ENCODE results near the gene PTCD1. TPM values are rescaled to one million over a fixed set of nuclear protein-coding genes. Genes with fewer than 3 reads are reported as not detected.

The PTCD1 gene
- total and polyA plus RNA-seq, 9 of the 15 experiments (the other 6 are each of a cell fraction or from before 2014, with no cell fraction given) = 0.46 to 17.1 (median 6.2) TPM

GRCh38 chr7:99448855-99449254 is 10.3 kb upstream of the PTCD1 start:
- H3K9me3 ChIP-seq (replicated peaks; ENCODE audit: control insufficient read depth, insufficient read depth, low read depth, low read length) = 0 out of 2 replicates have a peak, but pooled peaks cover 2% of the 10 kb centered on the region
- 0 out of 4 replicates have a peak overlapping the region, but pooled peaks of 1 of the 2 experiments have one; percentile 3 for H3K9ac ChIP-seq (ENCODE audit: insufficient read depth in 1 of 2, low read depth in 2 of 2, low read length in 2 of 2)
- peaks cover 3% of the 10 kb centered on the region; the same call in 1 of the 2 replicates for H4K20me1 ChIP-seq (replicated peaks; ENCODE audit: control insufficient read depth, insufficient read depth, low read length)
- WGBS (ENCODE audit: insufficient coverage, low coverage, missing lambda C conversion rate) = 97% methylated on average over 10 of the region's 10 CpGs
- POLR2A ChIA-PET = interaction anchor here (0.7 to 2.6 kb wide), 3 partner anchors 10 to 435 kb away, joined by 3 to 11 read pairs (median 6); partner anchors contain the start of genes CPSF4 and PTCD1
- FAIRE-seq = no peak
- H3K4me2 ChIP-seq (ENCODE audit: insufficient read depth, low read length) = no peak overlapping the region
- no peak for ATAC-seq
- H3K36me3 ChIP-seq (ENCODE audit: control insufficient read depth, insufficient read depth, low read length) = peaks cover 94% of the 10 kb centered on the region
- TF ChIP-seq FOXJ2 (tag; IDR thresholded peaks at IDR 0.05) (no peak), POLR2G (IDR thresholded peaks at IDR 0.05; ENCODE audit: low read depth, low read length) (peak; percentile 43), CHCHD3 (CRISPR knock-in tag; IDR thresholded peaks at IDR 0.05) (no peak), GABPB2 (CRISPR knock-in tag; conservative IDR thresholded peaks at IDR 0.05) (no peak), U2AF2 (optimal IDR thresholded peaks at IDR 0.05; ENCODE audit: low read depth, low read length) (no peak), ZNF41 (CRISPR knock-in tag; conservative IDR thresholded peaks at IDR 0.05) (no peak), ZNF395 (CRISPR knock-in tag; IDR thresholded peaks at IDR 0.05) (no peak)
- CTCF ChIA-PET (ENCODE audit: low intra/inter-chr PET ratio) = no interaction called here
- H3K4me1 ChIP-seq (replicated peaks in 1 of 2; ENCODE audit: control insufficient read depth in 2 of 2, insufficient read depth in 2 of 2, low read length in 2 of 2) = peaks cover 0 to 10% of the 10 kb centered on the region in 2 experiments; a peak in 1 of 5 replicates
- H3K27ac ChIP-seq (ENCODE audit: extremely low read depth, low read depth, low read length) = no peak overlapping the region
- no peak for DNase-seq (ENCODE audit: extremely low read depth in 1 of 4, low spot score in 3 of 4)
- H2AFZ ChIP-seq (ENCODE audit: low read depth, low read length) = no peak overlapping the region
- BruUV-seq (replicated peaks) = no TSS peak
- H3K79me2 ChIP-seq (ENCODE audit: control insufficient read depth, insufficient read depth, low read length) = peaks cover 5% of the 10 kb centered on the region; the same call in 1 of the 3 replicates
- H3K27me3 ChIP-seq (ENCODE audit: control insufficient read depth in 2 of 2, insufficient read depth in 2 of 2, low read length in 2 of 2) = no peaks in the 10 kb centered on the region
- no peaks in the 10 kb centered on the region for H3K9me1 ChIP-seq (ENCODE audit: control insufficient read depth, insufficient read depth, low read length)
- intact Hi-C loops (cut with micrococcal nuclease) (no loop called here), in situ Hi-C loops (cut with MboI) (no loop called here)
- H3K4me3 ChIP-seq = no peak overlapping the region
